Measurements from ENCODE around the gene DPP10.
A peak's percentile ranks its signal among the peaks of the same experiment; 100 is the strongest.

Gene DPP10

DNA sequence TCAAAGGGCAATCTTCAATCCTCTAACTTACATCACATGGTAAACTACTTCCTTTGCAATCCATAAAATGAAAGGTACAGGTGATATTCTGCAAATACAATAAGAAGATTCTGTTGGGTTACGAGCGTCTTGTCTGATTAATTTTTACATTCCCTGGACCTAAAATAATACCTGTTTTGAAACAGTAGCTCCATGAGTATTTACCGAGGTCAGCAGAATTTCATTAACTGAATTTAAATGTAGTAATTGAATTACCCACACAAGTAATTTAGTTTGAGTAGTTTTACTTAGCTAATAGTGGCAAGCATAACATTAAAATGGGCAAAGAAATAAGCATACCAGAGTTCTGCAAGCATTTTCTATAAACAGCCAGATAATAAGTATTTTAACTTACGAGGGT is 652.0 kb downstream of the DPP10 start:
- H3K9me3 ChIP-seq (ENCODE audit: control insufficient read depth, low read depth, low read length): peaks cover 8% of the 10 kb centered on the region
- H3K27me3 ChIP-seq (ENCODE audit: control insufficient read depth, insufficient read depth, low read length): no peaks in the 10 kb centered on the region
- peaks cover 4% of the 10 kb centered on the region for H3K4me1 ChIP-seq (ENCODE audit: control insufficient read depth, low read depth, low read length)
- H3K9ac ChIP-seq (ENCODE audit: low read length): no peak overlapping the region
- H3K4me3 ChIP-seq (ENCODE audit: low read length): no peak overlapping the region
- no peak overlapping the region for H3K27ac ChIP-seq (ENCODE audit: low read length)
- no peaks in the 10 kb centered on the region for H3K36me3 ChIP-seq (ENCODE audit: control insufficient read depth, low read depth, low read length)

DNA sequence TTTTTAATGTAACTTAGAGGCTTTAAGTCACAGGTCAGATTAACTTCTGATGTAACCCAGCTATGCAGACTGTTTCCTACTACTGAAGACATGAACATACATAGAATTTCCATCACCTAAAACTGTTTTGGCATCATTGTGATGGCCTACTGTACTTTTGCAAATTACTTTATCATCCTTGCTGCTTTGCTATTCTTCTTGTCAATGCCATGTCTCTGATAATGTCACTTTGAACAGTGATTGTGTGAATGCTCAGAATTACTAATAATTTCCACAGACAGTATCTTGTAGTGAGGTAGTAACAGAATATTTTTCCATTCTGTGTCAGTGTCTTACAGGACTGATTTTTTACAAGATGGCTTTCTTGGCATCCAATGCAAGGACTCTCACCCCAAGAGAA is 663.5 kb downstream of the DPP10 start:
- Histone ChIP-seq H3K9me3 (ENCODE audit: control insufficient read depth, low read depth, low read length) (no peaks in the 10 kb centered on the region), H3K9ac (ENCODE audit: low read length) (no peak overlapping the region), H3K4me1 (ENCODE audit: control insufficient read depth, low read depth, low read length) (no peaks in the 10 kb centered on the region), H3K27ac (ENCODE audit: low read length) (no peak overlapping the region), H3K36me3 (ENCODE audit: control insufficient read depth, low read depth, low read length) (no peaks in the 10 kb centered on the region), H3K27me3 (ENCODE audit: control insufficient read depth, insufficient read depth, low read length) (no peaks in the 10 kb centered on the region), H3K4me3 (ENCODE audit: low read length) (no peak overlapping the region)

DNA sequence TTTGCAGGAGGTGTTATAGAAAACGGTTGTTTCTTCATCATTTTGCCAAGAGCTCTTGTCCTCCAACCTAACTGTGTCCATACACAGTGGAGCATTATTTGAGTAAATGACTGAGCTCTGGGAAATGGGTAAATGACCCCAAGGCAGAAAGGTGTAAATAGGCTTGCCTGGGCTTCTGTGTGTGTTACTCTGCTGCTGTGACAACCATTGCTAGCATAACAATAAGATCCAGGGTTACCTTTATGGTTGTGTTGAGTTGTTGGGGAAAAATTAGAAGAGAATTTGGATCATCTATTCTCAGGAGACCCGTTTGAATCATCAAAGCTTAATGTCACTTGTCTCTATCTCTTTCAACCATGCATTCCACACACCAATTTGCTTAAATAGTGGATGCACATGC is 672.7 kb downstream of the DPP10 start:
- Histone ChIP-seq H3K9ac (ENCODE audit: low read length) (no peak overlapping the region), H3K27me3 (ENCODE audit: control insufficient read depth, insufficient read depth, low read length) (no peaks in the 10 kb centered on the region), H3K4me1 (ENCODE audit: control insufficient read depth, low read depth, low read length) (peaks cover 7% of the 10 kb centered on the region), H3K36me3 (ENCODE audit: control insufficient read depth, low read depth, low read length) (no peaks in the 10 kb centered on the region), H3K27ac (ENCODE audit: low read length) (no peak overlapping the region), H3K4me3 (ENCODE audit: low read length) (no peak overlapping the region), H3K9me3 (ENCODE audit: control insufficient read depth, low read depth, low read length) (no peaks in the 10 kb centered on the region)

- Histone ChIP-seq H3K4me1 (ENCODE audit: control insufficient read depth, low read depth, low read length) (peaks cover 7% of the 10 kb centered on the region), H3K9ac (ENCODE audit: low read length) (no peak overlapping the region), H3K36me3 (ENCODE audit: control insufficient read depth, low read depth, low read length) (no peaks in the 10 kb centered on the region), H3K27me3 (ENCODE audit: control insufficient read depth, insufficient read depth, low read length) (no peaks in the 10 kb centered on the region), H3K4me3 (ENCODE audit: low read length) (no peak overlapping the region), H3K27ac (ENCODE audit: low read length) (no peak overlapping the region), H3K9me3 (ENCODE audit: control insufficient read depth, low read depth, low read length) (no peaks in the 10 kb centered on the region)
Observed at GRCh38 chr2:115118306-115118705, 675.9 kb downstream of the DPP10 start.

- no peak overlapping the region for H3K9ac ChIP-seq (ENCODE audit: low read length)
- H3K27me3 ChIP-seq (ENCODE audit: control insufficient read depth, insufficient read depth, low read length): no peaks in the 10 kb centered on the region
- peaks cover 7% of the 10 kb centered on the region for H3K4me1 ChIP-seq (ENCODE audit: control insufficient read depth, low read depth, low read length)
- no peaks in the 10 kb centered on the region for H3K36me3 ChIP-seq (ENCODE audit: control insufficient read depth, low read depth, low read length)
- no peaks in the 10 kb centered on the region for H3K9me3 ChIP-seq (ENCODE audit: control insufficient read depth, low read depth, low read length)
- H3K27ac ChIP-seq (ENCODE audit: low read length): no peak overlapping the region
- no peak overlapping the region for H3K4me3 ChIP-seq (ENCODE audit: low read length)
Observed at GRCh38 chr2:115119086-115119485, 676.6 kb downstream of the DPP10 start.

- H3K9me3 ChIP-seq (ENCODE audit: control insufficient read depth, low read depth, low read length): no peaks in the 10 kb centered on the region
- H3K4me1 ChIP-seq (ENCODE audit: control insufficient read depth, low read depth, low read length): peaks cover 5% of the 10 kb centered on the region
- no peaks in the 10 kb centered on the region for H3K27me3 ChIP-seq (ENCODE audit: control insufficient read depth, insufficient read depth, low read length)
- no peaks in the 10 kb centered on the region for H3K36me3 ChIP-seq (ENCODE audit: control insufficient read depth, low read depth, low read length)
- no peak overlapping the region for H3K9ac ChIP-seq (ENCODE audit: low read length)
- no peak overlapping the region for H3K4me3 ChIP-seq (ENCODE audit: low read length)
- no peak overlapping the region for H3K27ac ChIP-seq (ENCODE audit: low read length)
Observed at GRCh38 chr2:115122701-115123100, 680.3 kb downstream of the DPP10 start.

GRCh38 chr2:115124817-115125216 is 682.4 kb downstream of the DPP10 start:
- Histone ChIP-seq H3K27me3 (ENCODE audit: control insufficient read depth, insufficient read depth, low read length) (no peaks in the 10 kb centered on the region), H3K9ac (ENCODE audit: low read length) (no peak overlapping the region), H3K36me3 (ENCODE audit: control insufficient read depth, low read depth, low read length) (no peaks in the 10 kb centered on the region), H3K27ac (ENCODE audit: low read length) (no peak overlapping the region), H3K4me1 (ENCODE audit: control insufficient read depth, low read depth, low read length) (peaks cover 10% of the 10 kb centered on the region), H3K4me3 (ENCODE audit: low read length) (no peak overlapping the region), H3K9me3 (ENCODE audit: control insufficient read depth, low read depth, low read length) (no peaks in the 10 kb centered on the region)

DNA sequence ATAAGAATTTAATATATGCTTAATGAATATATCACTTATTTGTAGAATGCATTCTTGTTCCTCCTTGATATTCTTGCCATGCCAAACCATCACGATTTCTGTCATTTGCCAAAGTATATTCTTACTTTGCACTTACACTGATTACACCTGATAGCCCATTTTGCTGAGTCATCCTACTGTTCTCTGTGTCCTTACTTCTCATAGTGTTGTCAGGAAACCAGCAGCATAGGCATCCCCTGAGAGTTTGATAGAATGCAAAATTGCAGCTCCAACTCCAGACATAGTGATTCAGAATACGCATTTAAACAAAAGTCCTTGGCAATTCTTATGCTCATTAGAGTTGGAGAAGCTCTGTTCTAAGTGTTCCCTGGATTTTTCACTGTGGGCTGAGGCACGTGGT is 687.1 kb downstream of the DPP10 start:
- Histone ChIP-seq H3K9ac (ENCODE audit: low read length) (no peak overlapping the region), H3K36me3 (ENCODE audit: control insufficient read depth, low read depth, low read length) (no peaks in the 10 kb centered on the region), H3K9me3 (ENCODE audit: control insufficient read depth, low read depth, low read length) (no peaks in the 10 kb centered on the region), H3K4me3 (ENCODE audit: low read length) (no peak overlapping the region), H3K4me1 (ENCODE audit: control insufficient read depth, low read depth, low read length) (peaks cover 12% of the 10 kb centered on the region), H3K27me3 (ENCODE audit: control insufficient read depth, insufficient read depth, low read length) (no peaks in the 10 kb centered on the region), H3K27ac (ENCODE audit: low read length) (no peak overlapping the region)

DNA sequence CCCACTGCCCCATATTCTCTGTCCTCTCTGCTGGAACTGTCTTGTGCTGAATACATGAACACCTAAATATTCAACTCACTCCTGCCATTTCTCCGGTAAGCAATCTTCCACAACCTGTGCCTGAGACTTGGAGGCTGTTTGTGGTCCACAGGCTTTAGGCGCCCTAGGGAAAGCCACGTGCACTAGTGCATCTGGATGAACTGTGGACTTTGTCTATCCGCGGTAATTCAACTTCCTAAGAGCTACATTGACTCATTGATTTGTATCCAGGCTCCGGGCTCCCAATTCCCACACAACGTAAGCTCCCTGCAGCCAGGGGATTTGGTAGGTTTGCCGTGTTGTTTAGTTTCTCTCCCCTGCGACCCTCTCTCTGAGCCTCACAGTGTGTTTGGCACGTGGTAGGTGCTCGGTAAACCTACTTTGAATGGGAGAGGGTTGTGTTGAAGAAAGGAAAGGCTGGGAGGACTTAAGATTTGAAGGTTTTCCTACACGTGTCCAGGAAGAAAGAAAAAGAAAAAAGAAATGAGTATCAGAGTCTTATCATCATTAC is 718.2 kb downstream of the DPP10 start:
- H3K36me3 ChIP-seq (ENCODE audit: control insufficient read depth, low read depth, low read length): no peaks in the 10 kb centered on the region
- no peak overlapping the region for H3K9ac ChIP-seq (ENCODE audit: low read length)
- peaks cover 4% of the 10 kb centered on the region for H3K4me1 ChIP-seq (ENCODE audit: control insufficient read depth, low read depth, low read length)
- peaks cover 43% of the 10 kb centered on the region for H3K27me3 ChIP-seq (ENCODE audit: control insufficient read depth, insufficient read depth, low read length)
- no peaks in the 10 kb centered on the region for H3K9me3 ChIP-seq (ENCODE audit: control insufficient read depth, low read depth, low read length)
- H3K4me3 ChIP-seq (ENCODE audit: low read length): peak overlapping the region; percentile 77
- H3K27ac ChIP-seq (ENCODE audit: low read length): no peak overlapping the region

DNA sequence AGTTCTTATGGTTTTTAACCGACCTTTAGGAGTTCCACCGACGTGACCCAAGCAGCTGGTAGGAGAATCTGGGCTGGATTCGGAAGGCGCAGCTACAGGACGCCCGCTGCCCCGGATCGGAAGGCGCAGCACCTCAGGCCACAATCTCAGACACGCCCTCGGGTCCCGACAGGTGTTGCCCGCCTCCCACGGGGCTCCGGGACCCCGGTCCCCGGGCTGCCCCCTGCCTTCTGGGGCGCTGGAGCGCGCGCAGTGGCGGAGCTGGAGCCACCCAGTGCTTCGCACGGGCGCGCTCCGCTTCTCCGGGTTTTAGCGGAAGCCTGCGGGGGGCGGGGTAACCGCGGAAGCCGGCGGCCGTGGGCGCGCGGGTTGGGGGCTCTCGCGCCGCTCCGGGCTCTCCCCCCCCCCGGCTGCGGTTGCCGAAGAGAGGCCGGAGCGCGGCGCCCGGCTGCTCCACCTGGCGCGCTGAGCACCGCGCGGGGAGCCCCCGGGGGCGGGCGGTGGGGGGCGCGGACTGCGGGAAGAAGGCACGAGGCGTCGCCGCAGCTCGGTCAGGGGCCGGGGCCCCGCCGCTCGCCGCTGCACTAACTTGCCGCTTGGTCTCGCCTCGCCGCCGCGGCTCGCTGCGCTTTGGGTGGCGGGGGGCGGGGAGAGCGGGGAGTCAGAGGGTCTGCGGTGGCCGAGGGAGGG is 718.8 kb downstream of the DPP10 start:
- Histone ChIP-seq H3K4me3 (ENCODE audit: low read length) (peak overlapping the region; percentile 77), H3K4me1 (ENCODE audit: control insufficient read depth, low read depth, low read length) (peaks cover 4% of the 10 kb centered on the region), H3K27ac (ENCODE audit: low read length) (no peak overlapping the region), H3K27me3 (ENCODE audit: control insufficient read depth, insufficient read depth, low read length) (peaks cover 43% of the 10 kb centered on the region), H3K9me3 (ENCODE audit: control insufficient read depth, low read depth, low read length) (no peaks in the 10 kb centered on the region), H3K9ac (ENCODE audit: low read length) (no peak overlapping the region), H3K36me3 (ENCODE audit: control insufficient read depth, low read depth, low read length) (no peaks in the 10 kb centered on the region)

DNA sequence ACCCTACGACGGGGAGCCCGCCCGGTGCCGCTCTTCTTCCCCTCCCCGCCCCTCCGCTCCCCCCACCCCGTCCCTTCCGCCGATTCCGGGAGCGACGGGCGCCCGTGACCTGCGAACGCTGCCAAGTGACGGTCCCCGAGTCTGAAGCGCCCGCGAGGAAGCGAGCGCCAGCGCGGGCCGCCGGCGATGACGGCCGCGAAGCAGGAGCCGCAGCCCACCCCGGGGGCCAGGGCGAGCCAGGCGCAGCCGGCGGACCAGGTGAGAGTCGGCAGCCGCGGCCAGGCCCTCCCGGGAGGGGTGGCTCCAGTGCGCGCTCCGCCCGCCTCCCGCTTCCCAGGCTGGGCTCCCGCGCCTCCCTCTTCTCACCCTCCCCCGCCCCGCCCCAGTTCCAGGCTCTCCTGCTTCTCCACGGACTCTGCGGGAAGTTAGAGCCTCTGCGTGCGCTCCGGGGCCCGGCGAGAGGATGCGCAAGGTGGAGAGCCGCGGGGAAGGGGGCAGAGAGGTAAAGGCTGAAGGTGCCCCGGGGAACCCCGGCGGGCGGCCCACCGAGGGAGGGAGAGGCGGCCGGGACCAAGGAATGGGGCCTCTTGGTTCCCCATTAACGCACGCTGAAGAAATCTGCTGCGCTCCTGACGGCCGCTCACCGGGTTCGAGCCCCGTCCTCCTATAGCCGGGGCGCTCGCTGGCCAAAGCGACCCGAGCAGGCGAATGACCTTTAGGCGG is 719.5 kb downstream of the DPP10 start:
- Histone ChIP-seq H3K9me3 (ENCODE audit: control insufficient read depth, low read depth, low read length) (no peaks in the 10 kb centered on the region), H3K9ac (ENCODE audit: low read length) (no peak overlapping the region), H3K4me3 (ENCODE audit: low read length) (peak overlapping the region; percentile 77), H3K4me1 (ENCODE audit: control insufficient read depth, low read depth, low read length) (peaks cover 4% of the 10 kb centered on the region), H3K36me3 (ENCODE audit: control insufficient read depth, low read depth, low read length) (no peaks in the 10 kb centered on the region), H3K27ac (ENCODE audit: low read length) (no peak overlapping the region), H3K27me3 (ENCODE audit: control insufficient read depth, insufficient read depth, low read length) (peaks cover 43% of the 10 kb centered on the region)
